Superior temporal gyrus (tissue), 1 donor: ENCODE measurements around the gene ANKRD33B.

Experiments
- DNase-seq: peaks from one replicate; pipeline ENCODE4 v3.0.0-alpha.2; 2016; ENCODE audit errors: extremely low spot score

Gene ANKRD33B

GRCh38 chr5:10695055-10695649 lies 131.3 kb downstream of the ANKRD33B start:
- DNase-seq: peak; percentile 84

DNA sequence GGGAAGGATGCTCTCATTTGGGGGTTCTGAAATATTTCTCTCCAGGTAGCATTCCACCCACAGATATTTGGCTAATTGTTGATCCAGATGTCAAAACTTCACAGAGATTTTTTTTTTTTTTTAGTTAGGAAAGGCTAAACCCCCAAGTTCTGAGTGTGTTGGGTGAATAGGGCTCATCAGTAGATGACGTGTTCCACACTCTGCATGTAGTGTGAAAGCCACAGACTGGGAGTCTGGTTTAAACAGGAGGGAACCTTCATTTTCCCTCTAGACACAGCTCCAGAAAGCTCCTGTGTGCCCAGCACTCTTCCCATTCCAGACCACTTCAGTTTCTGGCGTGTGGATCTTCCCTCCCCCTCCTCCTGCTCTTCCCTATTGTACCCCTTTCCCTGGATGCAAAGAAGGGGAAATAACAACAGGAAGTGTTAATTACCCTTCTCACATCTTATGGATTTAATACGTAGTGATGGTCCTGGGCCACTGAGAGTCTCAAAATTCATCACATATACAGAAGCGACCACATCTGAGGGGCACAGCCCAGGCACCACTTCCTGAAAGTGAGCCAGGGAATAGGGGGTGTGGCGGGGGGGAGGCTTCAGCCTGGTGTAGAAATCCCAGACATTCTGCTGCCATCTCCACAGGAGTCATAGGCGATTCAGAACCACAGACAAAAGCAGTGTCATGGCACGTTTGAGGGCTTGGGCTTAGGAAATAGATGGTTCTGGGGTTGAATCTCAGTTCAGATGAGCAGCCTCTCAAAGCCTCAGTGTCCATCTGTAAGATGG lies 132.1 kb downstream of the ANKRD33B start:
- no peak for DNase-seq

- DNase-seq: no peak
Observed at GRCh38 chr5:10699281-10699874, 135.5 kb downstream of the ANKRD33B start.

GRCh38 chr5:10699987-10700386 lies 136.1 kb downstream of the ANKRD33B start:
- no peak for DNase-seq

- DNase-seq: no peak
Observed at GRCh38 chr5:10700516-10700915, 136.6 kb downstream of the ANKRD33B start.

DNA sequence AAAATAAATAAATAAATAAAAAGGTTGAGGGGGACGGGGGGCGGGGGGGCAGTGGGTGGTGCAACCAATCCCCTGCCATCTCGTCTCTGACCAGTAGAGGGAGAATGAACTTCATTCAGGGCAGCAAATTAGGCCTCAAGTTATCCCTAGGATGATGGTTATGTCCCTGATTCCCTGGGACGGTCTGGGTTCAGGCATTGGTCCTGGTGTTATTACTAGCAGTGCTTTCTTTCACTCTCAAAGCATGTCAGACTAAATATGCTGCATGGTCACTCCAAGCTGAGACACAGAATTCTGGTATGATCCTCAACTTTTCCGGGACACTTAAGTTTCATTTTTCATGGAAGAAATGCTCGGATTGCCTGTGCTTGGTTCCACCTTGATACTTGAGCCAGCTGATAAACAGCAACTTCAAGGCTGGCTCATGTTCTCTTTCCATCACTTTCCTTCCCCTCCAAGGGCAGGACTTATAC lies 137.7 kb downstream of the ANKRD33B start:
- DNase-seq: peak; percentile 77

DNA sequence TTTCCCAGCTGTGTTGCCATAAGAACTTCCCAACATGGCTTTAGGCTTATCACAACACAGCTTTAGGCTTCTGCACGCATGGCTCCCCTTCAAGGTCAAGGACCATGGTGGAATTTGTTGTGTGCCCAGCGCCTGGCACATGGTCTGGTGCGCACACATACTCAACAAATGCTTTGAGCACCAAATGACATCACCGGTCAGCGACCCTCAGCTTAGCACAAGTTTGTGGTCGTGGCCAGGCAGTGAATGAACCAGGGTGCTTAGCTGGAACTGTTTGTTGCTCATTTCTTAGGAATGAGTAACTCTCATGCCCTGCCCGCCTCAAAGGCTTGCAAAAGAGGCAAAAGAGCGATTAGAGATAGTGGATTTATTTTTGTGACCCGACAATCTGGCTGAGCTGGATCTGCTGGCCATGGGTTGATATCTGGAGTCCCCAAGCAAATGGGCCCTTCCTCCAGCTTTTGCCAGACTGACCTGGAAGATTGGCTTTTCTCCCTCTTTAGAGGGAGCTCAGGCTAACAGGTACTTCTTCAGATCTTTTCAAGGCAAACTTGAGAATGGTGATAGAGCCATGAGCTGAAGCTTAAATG lies 138.3 kb downstream of the ANKRD33B start:
- DNase-seq: no peak

GRCh38 chr5:10702911-10703491 lies 139.1 kb downstream of the ANKRD33B start:
- peak; percentile 42 for DNase-seq

DNA sequence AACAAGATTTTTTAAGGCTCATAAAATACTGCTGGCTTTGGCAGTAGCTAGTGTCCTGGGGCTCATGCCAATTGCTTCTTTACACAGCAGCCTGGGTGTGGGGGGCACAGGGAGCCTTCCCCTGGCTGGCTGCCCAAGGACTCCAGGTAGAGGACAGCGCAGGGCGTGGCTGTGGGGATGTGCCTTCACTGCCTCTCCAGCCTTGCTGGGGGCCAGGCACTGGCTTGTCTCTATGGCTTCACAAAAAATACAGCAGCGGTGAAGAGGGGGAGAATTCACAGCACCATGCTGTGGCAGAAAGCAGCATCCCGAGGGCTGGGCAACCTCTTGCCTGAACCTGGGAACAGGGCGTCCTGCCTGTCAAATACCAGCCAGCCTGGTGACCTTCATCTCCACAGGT lies 139.8 kb downstream of the ANKRD33B start:
- no peak for DNase-seq

DNA sequence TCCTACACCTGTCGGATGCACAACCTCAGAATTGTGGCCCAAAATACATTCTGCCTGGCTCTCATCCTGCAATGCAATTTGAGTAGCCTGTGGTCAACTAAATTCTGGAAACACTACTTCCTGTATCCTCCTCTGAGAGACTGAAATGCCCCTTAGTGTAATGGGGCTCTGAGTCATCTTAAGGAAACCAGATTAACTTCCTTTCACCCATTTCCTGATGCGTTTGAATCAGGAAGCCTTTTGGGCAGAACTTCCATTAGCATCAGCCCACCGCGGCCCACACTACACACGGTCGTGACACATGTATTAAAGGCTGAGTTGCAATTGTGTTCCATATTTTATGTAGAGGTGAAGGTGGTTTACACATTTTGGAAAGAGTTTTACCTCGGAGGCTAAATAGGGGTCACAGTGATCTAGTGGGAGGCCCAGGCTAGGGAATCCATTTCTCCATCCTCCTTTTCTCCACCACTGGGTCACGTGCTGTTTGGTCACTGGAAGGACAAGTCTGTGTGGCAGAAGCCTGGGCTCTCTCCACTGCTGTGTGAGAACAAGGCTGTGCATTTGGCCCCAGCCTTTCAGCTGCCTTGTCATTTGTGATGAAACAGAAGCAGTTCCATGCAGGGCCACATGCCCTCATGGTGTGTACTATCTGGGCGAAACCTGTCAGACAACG lies 141.2 kb downstream of the ANKRD33B start:
- DNase-seq: no peak

DNA sequence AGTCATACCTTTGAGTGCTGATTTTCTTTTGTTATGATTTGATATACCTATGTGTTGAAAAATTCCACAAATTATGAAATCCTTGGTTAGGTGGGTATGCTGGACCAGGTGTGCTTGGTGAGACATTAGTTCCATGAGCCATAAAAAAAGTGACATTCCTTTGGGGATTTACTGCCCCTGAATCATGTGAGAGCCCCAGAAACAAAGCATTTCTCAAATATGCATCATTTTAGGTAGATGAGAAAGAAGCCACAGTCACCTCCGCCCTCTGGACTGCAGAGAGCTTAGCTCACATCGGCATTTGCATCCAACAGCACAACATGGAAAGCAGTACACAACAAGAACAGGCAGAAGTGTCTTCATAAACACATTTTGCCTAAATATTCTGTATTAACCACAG lies 141.9 kb downstream of the ANKRD33B start:
- DNase-seq: no peak

DNA sequence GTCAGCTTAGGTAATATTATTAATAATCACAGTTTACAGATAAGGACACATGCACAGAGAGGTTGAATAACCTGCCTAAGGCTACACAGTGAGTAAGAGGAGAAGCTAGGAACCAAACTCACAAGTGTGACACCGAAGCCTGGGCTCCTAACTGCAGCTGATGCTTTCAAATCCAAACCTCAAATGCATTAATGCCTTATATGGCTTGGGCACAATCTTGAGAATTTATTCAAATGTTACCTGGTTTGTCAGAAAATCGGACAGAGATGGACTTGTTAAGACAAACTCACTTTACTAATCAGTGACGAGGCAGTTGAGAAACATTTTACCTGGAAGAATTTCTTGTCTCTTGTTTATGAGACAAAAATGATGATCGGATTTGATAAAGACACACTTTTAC lies 142.5 kb downstream of the ANKRD33B start:
- DNase-seq: no peak
